GM23248 (cell line): ENCODE measurements around the gene BTBD2. TPM values are rescaled to one million over a fixed set of nuclear protein-coding genes. Genes with fewer than 3 reads are reported as not detected.

Experiments used
- DNase-seq: peaks from one replicate; pipeline ENCODE4 v3.0.0-alpha.2; 2015
- H2AFZ ChIP-seq: fragments of 200-600 bp; sonication (generic); 2 replicates; pipeline ENCODE4 v1.6.1; 2016; ENCODE audit warnings: antibody characterized with exemption
- H3F3A ChIP-seq: fragments of 200-600 bp; sonication (generic); 2 replicates; pipeline ENCODE4 v1.6.1; 2016; ENCODE audit warnings: mild to moderate bottlenecking, antibody characterized with exemption, mixed run types; ENCODE audit not compliant: insufficient read depth
- H3K27ac ChIP-seq: fragments of 200-600 bp; sonication (generic); 2 replicates; pipeline ENCODE4 v1.5.1; 2016; ENCODE audit warnings: mild to moderate bottlenecking
- H3K27me3 ChIP-seq: fragments of 200-600 bp; sonication (generic); replicated peaks from 2 replicates; pipeline ENCODE4 v1.6.1; 2016; ENCODE audit warnings: mild to moderate bottlenecking; ENCODE audit not compliant: insufficient read depth
- H3K36me3 ChIP-seq: fragments of 200-600 bp; sonication (generic); 2 replicates; pipeline ENCODE4 v1.6.1; 2016; ENCODE audit warnings: low read depth, mild to moderate bottlenecking
- H3K4me1 ChIP-seq: fragments of 200-600 bp; sonication (generic); 2 replicates; pipeline ENCODE4 v1.6.1; 2016; ENCODE audit warnings: mild to moderate bottlenecking; ENCODE audit not compliant: insufficient read depth
- H3K4me2 ChIP-seq: fragments of 200-600 bp; sonication (generic); one replicate; pipeline ENCODE4 v1.6.1; 2016; ENCODE audit warnings: mild to moderate bottlenecking; ENCODE audit not compliant: unreplicated experiment
- H3K4me3 ChIP-seq: fragments of 200-600 bp; sonication (generic); 2 replicates; pipeline ENCODE4 v1.5.1; 2016; ENCODE audit warnings: mild to moderate bottlenecking
- H3K79me2 ChIP-seq: fragments of 200-600 bp; sonication (generic); 2 replicates; pipeline ENCODE4 v1.6.1; 2016; ENCODE audit warnings: mild to moderate bottlenecking; ENCODE audit not compliant: insufficient read depth
- H3K9ac ChIP-seq: fragments of 200-600 bp; sonication (generic); 2 replicates; pipeline ENCODE4 v1.6.1; 2016; ENCODE audit warnings: mild to moderate bottlenecking
- H3K9me2 ChIP-seq: fragments of 200-600 bp; sonication (generic); 2 replicates; pipeline ENCODE4 v1.6.1; 2016; ENCODE audit warnings: mixed run types, mild to moderate bottlenecking, moderate library complexity; ENCODE audit not compliant: insufficient read depth
- H3K9me3 ChIP-seq: fragments of 200-600 bp; sonication (generic); one replicate; pipeline ENCODE4 v1.6.1; 2017; ENCODE audit warnings: low read depth
- H4K20me1 ChIP-seq: fragments of 200-600 bp; sonication (generic); 2 replicates; pipeline ENCODE4 v1.6.0; 2016; ENCODE audit not compliant: insufficient read depth
- EZH2 ChIP-seq: fragments of 200-600 bp; sonication (generic); IDR thresholded peaks from 2 replicates; pipeline ENCODE4 v1.6.1; 2018; ENCODE audit warnings: antibody characterized with exemption, mild to moderate bottlenecking; ENCODE audit not compliant: insufficient read depth, poor library complexity, severe bottlenecking
- EZH2phosphoT487 ChIP-seq: fragments of 200-600 bp; sonication (generic); IDR thresholded peaks from 2 replicates; pipeline ENCODE4 v1.6.1; 2018; ENCODE audit warnings: antibody characterized with exemption, moderate library complexity, mild to moderate bottlenecking, low read depth; ENCODE audit not compliant: insufficient read depth
- WGBS, 2 experiments: methylation state at CpG; one replicate each; pipeline ENCODE4 v1.1.6; 2015 to 2017; ENCODE audit warnings: low lambda C conversion rate in 2 of 2, low coverage in 1 of 2; ENCODE audit errors: missing lambda C conversion rate in 2 of 2; 5-methylcytosine and 5-hydroxymethylcytosine counted together
- in situ Hi-C: fragments of 300-500 bp; cut with MboI; formaldehyde crosslinking; loops from 2 replicates; pipeline ENCODE4 v1.15.0; 2020
- polyA plus RNA-seq: library from polyadenylated mRNA; unstranded; fragments of >200 nt; fragmentation: Nextera tagmentation; extraction: Ambion mirVana; gene quantifications from 2 replicates; pipeline ENCODE4 v1.2.1, GENCODE V29; 2016
- total RNA-seq: library from RNA; depleted of rRNA; stranded (reverse); fragments of >200 nt; shearing (Covaris generic); gene quantifications from 2 replicates; pipeline ENCODE4 v1.2.3, GENCODE V29; 2014

The BTBD2 gene
- total and polyA plus RNA-seq, 2 experiments from 2014 or later = 6.8 to 69.5 TPM

- Histone ChIP-seq H3K4me1 (no peaks in the 10 kb centered on the region), H4K20me1 (no peaks in the 10 kb centered on the region), H3F3A (no peaks in the 10 kb centered on the region), H3K27me3 (no peaks in the 10 kb centered on the region), H3K9me2 (no peaks in the 10 kb centered on the region), H3K36me3 (no peaks in the 10 kb centered on the region), H3K4me3 (no peak overlapping the region), H3K27ac (no peak overlapping the region), H3K9me3 (no peaks in the 10 kb centered on the region), H3K9ac (no peak overlapping the region), H3K4me2 (no peak overlapping the region), H2AFZ (no peak overlapping the region), H3K79me2 (peaks cover 86% of the 10 kb centered on the region)
- no peak for DNase-seq
- 95% methylated on average over 30 to 32 of the region's 32 CpGs for WGBS, 2 experiments
- no peak for TF ChIP-seq EZH2
- in situ Hi-C loops = no loop called here
Observed at GRCh38 chr19:1959928-1960589, 55.5 kb downstream of the BTBD2 start.

- no peaks in the 10 kb centered on the region for H3F3A ChIP-seq
- no peak for TF ChIP-seq EZH2
- no peak for TF ChIP-seq EZH2phosphoT487
- DNase-seq = no peak
- H3K27me3 ChIP-seq = no peaks in the 10 kb centered on the region
- no peaks in the 10 kb centered on the region for H3K36me3 ChIP-seq
- peaks cover 86% of the 10 kb centered on the region for H3K79me2 ChIP-seq
- no peak overlapping the region for H3K9ac ChIP-seq
- no peak overlapping the region for H2AFZ ChIP-seq
- no peaks in the 10 kb centered on the region for H3K9me2 ChIP-seq
- no peaks in the 10 kb centered on the region for H3K4me1 ChIP-seq
- in situ Hi-C loops = no loop called here
- H4K20me1 ChIP-seq = no peaks in the 10 kb centered on the region
- H3K4me2 ChIP-seq = no peak overlapping the region
- H3K27ac ChIP-seq = no peak overlapping the region
- WGBS, 2 experiments = 85 to 92% methylated on average over 28 to 33 of the region's 40 CpGs
- H3K9me3 ChIP-seq = no peaks in the 10 kb centered on the region
- no peak overlapping the region for H3K4me3 ChIP-seq
Observed at GRCh38 chr19:1957562-1958248, 57.8 kb downstream of the BTBD2 start.

- H2AFZ ChIP-seq = no peak overlapping the region
- no peaks in the 10 kb centered on the region for H3K9me3 ChIP-seq
- no peak overlapping the region for H3K9ac ChIP-seq
- peaks cover 87% of the 10 kb centered on the region for H3K79me2 ChIP-seq
- H3K27ac ChIP-seq = no peak overlapping the region
- no peaks in the 10 kb centered on the region for H3F3A ChIP-seq
- H3K4me1 ChIP-seq = no peaks in the 10 kb centered on the region
- no peak overlapping the region for H3K4me2 ChIP-seq
- H3K36me3 ChIP-seq = no peaks in the 10 kb centered on the region
- no peak for DNase-seq
- WGBS, 2 experiments = 82 to 88% methylated on average over 21 to 28 of the region's 28 CpGs
- no peak overlapping the region for H3K4me3 ChIP-seq
- no peaks in the 10 kb centered on the region for H3K9me2 ChIP-seq
- no peaks in the 10 kb centered on the region for H4K20me1 ChIP-seq
- TF ChIP-seq EZH2 (no peak), EZH2phosphoT487 (no peak)
- in situ Hi-C loops = no loop called here
- H3K27me3 ChIP-seq = no peaks in the 10 kb centered on the region
Observed at GRCh38 chr19:1956868-1957492, 58.5 kb downstream of the BTBD2 start.

- no peak for DNase-seq
- TF ChIP-seq EZH2 (no peak), EZH2phosphoT487 (no peak)
- H3K4me1 ChIP-seq = no peaks in the 10 kb centered on the region
- no peak overlapping the region for H2AFZ ChIP-seq
- H3K4me2 ChIP-seq = no peak overlapping the region
- H3F3A ChIP-seq = no peaks in the 10 kb centered on the region
- no peak overlapping the region for H3K27ac ChIP-seq
- H3K9me3 ChIP-seq = no peaks in the 10 kb centered on the region
- 86 to 96% methylated on average over 7 to 12 of the region's 12 CpGs for WGBS, 2 experiments
- H3K36me3 ChIP-seq = no peaks in the 10 kb centered on the region
- no peak overlapping the region for H3K9ac ChIP-seq
- peaks cover 87% of the 10 kb centered on the region for H3K79me2 ChIP-seq
- no peaks in the 10 kb centered on the region for H3K27me3 ChIP-seq
- H3K4me3 ChIP-seq = no peak overlapping the region
- H4K20me1 ChIP-seq = no peaks in the 10 kb centered on the region
- in situ Hi-C loops = no loop called here
- H3K9me2 ChIP-seq = no peaks in the 10 kb centered on the region
Observed at GRCh38 chr19:1956122-1956494, 59.4 kb downstream of the BTBD2 start.
